Breast epithelium (tissue), 4 donors: Measurements from ENCODE around the gene REEP6. TPM values are rescaled to one million over a fixed set of nuclear protein-coding genes. Genes with fewer than 3 reads are reported as not detected.

Experiments
- DNase-seq, 2 donors: peaks; one replicate each; pipeline ENCODE4 v3.0.0-alpha.2; 2019; ENCODE audit warnings: low spot score in 2 of 2
- H3K27ac ChIP-seq, 2 donors: fragments of 200-600 bp; sonication (generic) in 1 of 2; one replicate each; pipeline ENCODE4 v1.5.1; 2016 to 2019; ENCODE audit warnings: mild to moderate bottlenecking in 1 of 2
- H3K27me3 ChIP-seq, 2 donors: fragments of 200-600 bp; sonication (generic) in 1 of 2; one replicate each; pipeline versions ENCODE4 v1.5.1 to v1.6.0; 2017 to 2019; ENCODE audit warnings: control low read depth in 1 of 2, mild to moderate bottlenecking in 1 of 2
- H3K36me3 ChIP-seq: fragments of 200-600 bp; one replicate; pipeline ENCODE4 v1.5.1; 2019
- H3K4me1 ChIP-seq, 2 donors: fragments of 200-600 bp; sonication (generic); one replicate each; pipeline ENCODE4 v1.5.1; 2016 to 2019; ENCODE audit warnings: control low read depth in 1 of 2
- H3K4me3 ChIP-seq, 3 donors: fragments of 200-600 bp; sonication (generic); 1 replicate in 2 of 3; 2 replicates in 1 of 3; pipeline ENCODE4 v1.5.1; 2016 to 2019; ENCODE audit warnings: mild to moderate bottlenecking in 3 of 3, moderate library complexity in 2 of 3
- H3K9me3 ChIP-seq, 2 donors: fragments of 200-600 bp; sonication (generic) in 1 of 2; one replicate each; pipeline ENCODE4 v1.5.1; 2016 to 2019; ENCODE audit warnings: control low read depth in 1 of 2
- POLR2A ChIP-seq: fragments of 450-650 bp; IDR thresholded peaks from one replicate; pipeline ENCODE4 v1.6.1; 2016; ENCODE audit warnings: antibody characterized with exemption, mild to moderate bottlenecking, moderate library complexity
- POLR2AphosphoS5 ChIP-seq, 3 donors: sonication (generic); formaldehyde crosslinking; IDR thresholded peaks; one replicate each; pipeline ENCODE4 v1.6.1; 2017; ENCODE audit warnings: antibody characterized with exemption in 3 of 3
- intact Hi-C: fragments of 100-400 bp; cut with DNase I; formaldehyde crosslinking; loops from one replicate; pipeline ENCODE4 v1.15.1; 2023; ENCODE audit warnings: low total_unique reads
- total RNA-seq, 3 donors: library from RNA; depleted of rRNA; stranded (reverse); fragments of >200 nt; gene quantifications; one replicate each; pipeline ENCODE4 v1.1.0, GENCODE V29; 2016
- TF ChIP-seq, protein P1 (sequence below), 3 donors: fragments of 450-650 bp; IDR thresholded peaks; one replicate each; pipeline ENCODE4 v1.5.1; 2016 to 2017; ENCODE audit warnings: antibody characterized with exemption in 3 of 3, mild to moderate bottlenecking in 3 of 3, moderate library complexity in 3 of 3

REEP6 gene
- total RNA-seq, 3 donors from 2014 or later = 4.3 to 17.4 (median 11.0) TPM

GRCh38 chr19:1455002-1455335 lies 36.0 kb upstream of the REEP6 start:
- H3K4me3 ChIP-seq = peak overlapping the region in 2 of 3 donors; percentile 0 to 33
- peaks cover 5 to 6% of the 10 kb centered on the region in 2 donors for H3K4me1 ChIP-seq
- H3K9me3 ChIP-seq = no peaks in the 10 kb centered on the region
- no peaks in the 10 kb centered on the region for H3K36me3 ChIP-seq
- no peak for TF ChIP-seq POLR2A
- TF ChIP-seq, protein P1, sequence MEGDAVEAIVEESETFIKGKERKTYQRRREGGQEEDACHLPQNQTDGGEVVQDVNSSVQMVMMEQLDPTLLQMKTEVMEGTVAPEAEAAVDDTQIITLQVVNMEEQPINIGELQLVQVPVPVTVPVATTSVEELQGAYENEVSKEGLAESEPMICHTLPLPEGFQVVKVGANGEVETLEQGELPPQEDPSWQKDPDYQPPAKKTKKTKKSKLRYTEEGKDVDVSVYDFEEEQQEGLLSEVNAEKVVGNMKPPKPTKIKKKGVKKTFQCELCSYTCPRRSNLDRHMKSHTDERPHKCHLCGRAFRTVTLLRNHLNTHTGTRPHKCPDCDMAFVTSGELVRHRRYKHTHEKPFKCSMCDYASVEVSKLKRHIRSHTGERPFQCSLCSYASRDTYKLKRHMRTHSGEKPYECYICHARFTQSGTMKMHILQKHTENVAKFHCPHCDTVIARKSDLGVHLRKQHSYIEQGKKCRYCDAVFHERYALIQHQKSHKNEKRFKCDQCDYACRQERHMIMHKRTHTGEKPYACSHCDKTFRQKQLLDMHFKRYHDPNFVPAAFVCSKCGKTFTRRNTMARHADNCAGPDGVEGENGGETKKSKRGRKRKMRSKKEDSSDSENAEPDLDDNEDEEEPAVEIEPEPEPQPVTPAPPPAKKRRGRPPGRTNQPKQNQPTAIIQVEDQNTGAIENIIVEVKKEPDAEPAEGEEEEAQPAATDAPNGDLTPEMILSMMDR (IDR thresholded peaks at IDR 0.05) = no peak
- DNase-seq = no peak
- H3K27ac ChIP-seq = no peak overlapping the region
- intact Hi-C loops = no loop called here
- H3K27me3 ChIP-seq = peaks cover 22 to 61% of the 10 kb centered on the region in 2 donors

- Histone ChIP-seq H3K27me3 (peaks cover 17 to 55% of the 10 kb centered on the region in 2 donors), H3K4me3 (peak overlapping the region in 2 of 3 donors; percentile 0 to 33), H3K27ac (no peak overlapping the region), H3K9me3 (no peaks in the 10 kb centered on the region), H3K4me1 (peaks cover 5 to 6% of the 10 kb centered on the region in 2 donors), H3K36me3 (no peaks in the 10 kb centered on the region)
- intact Hi-C loops = no loop called here
- TF ChIP-seq POLR2A (no peak), POLR2AphosphoS5 (IDR thresholded peaks at IDR 0.05) (no peak)
- TF ChIP-seq, protein P1 (IDR thresholded peaks at IDR 0.05) = no peak
- DNase-seq = peak in 1 of 2 donors; percentile 50
Observed at GRCh38 chr19:1455336-1456120, 35.5 kb upstream of the REEP6 start.

DNA sequence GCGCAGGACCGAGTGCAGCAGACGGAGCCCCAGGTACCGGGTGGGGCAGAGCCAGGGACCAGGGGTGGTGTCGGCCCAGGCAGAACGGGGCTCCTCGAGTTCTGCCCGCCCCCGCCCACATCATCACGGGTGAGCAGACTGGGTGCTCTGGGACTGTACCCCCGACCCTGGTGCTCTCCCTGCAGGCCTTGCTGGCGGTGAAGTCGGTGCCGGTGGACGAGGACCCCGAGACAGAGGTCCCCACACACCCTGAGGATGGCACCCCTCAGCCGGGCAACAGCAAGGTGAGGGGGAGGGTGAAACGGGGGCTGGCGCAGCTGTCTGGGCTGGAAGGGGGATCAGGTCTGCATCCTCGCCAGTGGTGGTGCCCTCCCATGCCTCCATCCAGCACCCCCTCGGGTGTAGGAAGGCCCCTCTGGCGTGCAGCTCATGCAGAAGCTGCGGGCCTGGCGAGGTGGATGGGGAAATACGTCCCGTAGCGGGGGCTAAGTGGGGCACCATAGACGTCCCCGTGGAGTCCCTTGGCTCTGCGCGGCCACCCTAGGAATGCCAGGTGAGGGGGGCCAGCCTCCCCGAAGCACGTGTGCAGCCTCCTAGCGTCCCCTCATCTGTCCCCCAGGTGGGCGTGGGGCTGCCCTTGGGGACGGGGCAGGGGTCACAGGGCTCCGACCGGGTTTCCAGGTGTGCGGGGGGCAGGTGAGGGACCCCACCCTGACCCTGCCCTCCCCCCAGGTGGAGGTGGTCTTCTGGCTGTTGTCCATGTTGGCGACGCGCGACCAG lies 34.7 kb upstream of the REEP6 start:
- TF ChIP-seq POLR2A (no peak), POLR2AphosphoS5 (IDR thresholded peaks at IDR 0.05) (no peak)
- TF ChIP-seq, protein P1 (IDR thresholded peaks at IDR 0.05) = no peak
- Histone ChIP-seq H3K36me3 (no peaks in the 10 kb centered on the region), H3K9me3 (no peaks in the 10 kb centered on the region), H3K27ac (no peak overlapping the region), H3K4me3 (no peak overlapping the region), H3K4me1 (peaks cover 5 to 6% of the 10 kb centered on the region in 2 donors), H3K27me3 (peaks cover 14 to 47% of the 10 kb centered on the region in 2 donors)
- no peak for DNase-seq
- intact Hi-C loops = no loop called here

GRCh38 chr19:1457031-1457739 lies 33.8 kb upstream of the REEP6 start:
- Histone ChIP-seq H3K27me3 (peaks cover 11 to 39% of the 10 kb centered on the region in 2 donors), H3K4me3 (no peak overlapping the region), H3K4me1 (peaks cover 5 to 6% of the 10 kb centered on the region in 2 donors), H3K9me3 (no peaks in the 10 kb centered on the region), H3K36me3 (no peaks in the 10 kb centered on the region), H3K27ac (no peak overlapping the region)
- intact Hi-C loops = no loop called here
- TF ChIP-seq POLR2AphosphoS5 (IDR thresholded peaks at IDR 0.05) (no peak), POLR2A (no peak)
- TF ChIP-seq, protein P1 (IDR thresholded peaks at IDR 0.05) = no peak
- DNase-seq = no peak
